GM13976 (cell line): ENCODE results near the gene KCNQ5.

Experiments used
- DNase-seq: peaks from one replicate; pipeline ENCODE4 v3.0.0; 2012; ENCODE audit warnings: low spot score
- CTCF ChIP-seq: IDR thresholded peaks from 2 replicates; pipeline ENCODE4 v1.5.1; 2012; ENCODE audit warnings: borderline replicate concordance, mild to moderate bottlenecking; ENCODE audit not compliant: insufficient read depth; ENCODE audit errors: extremely low read depth, missing control alignments, control extremely low read depth
- in situ Hi-C: fragments of 300-500 bp; cut with MboI; formaldehyde crosslinking; loops from one replicate; pipeline ENCODE4 v1.12.0; 2022; ENCODE audit warnings: low sequenced_read_pairs, mixed read lengths, inconsistent platforms; ENCODE audit not compliant: unreplicated experiment

The KCNQ5 gene

GRCh38 chr6:72828904-72829303 lies 207.0 kb downstream of the KCNQ5 start:
- DNase-seq, result no peak
- no peak for TF ChIP-seq CTCF
- in situ Hi-C loops, result no loop called here

DNA sequence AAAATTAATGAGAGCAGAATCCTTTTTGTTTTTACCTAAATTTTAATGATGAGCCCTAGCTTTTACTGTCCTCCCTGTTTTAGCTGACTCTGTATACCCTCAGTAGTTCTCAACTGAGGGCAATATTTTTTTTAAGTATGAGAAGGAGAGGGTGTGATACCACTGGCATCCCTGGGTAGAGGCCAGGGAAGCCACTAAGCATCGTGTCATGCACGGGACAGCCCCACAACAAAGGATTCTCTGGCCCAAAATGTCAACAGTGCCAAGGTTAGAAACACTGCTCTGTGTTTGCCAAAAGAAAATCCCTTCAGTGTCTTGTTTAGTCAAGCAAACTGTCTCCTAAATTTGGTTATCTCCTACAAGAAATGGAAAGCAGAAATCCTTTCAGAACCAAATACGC lies 210.4 kb downstream of the KCNQ5 start:
- DNase-seq, result no peak
- in situ Hi-C loops, result no loop called here
- TF ChIP-seq CTCF, result no peak

DNA sequence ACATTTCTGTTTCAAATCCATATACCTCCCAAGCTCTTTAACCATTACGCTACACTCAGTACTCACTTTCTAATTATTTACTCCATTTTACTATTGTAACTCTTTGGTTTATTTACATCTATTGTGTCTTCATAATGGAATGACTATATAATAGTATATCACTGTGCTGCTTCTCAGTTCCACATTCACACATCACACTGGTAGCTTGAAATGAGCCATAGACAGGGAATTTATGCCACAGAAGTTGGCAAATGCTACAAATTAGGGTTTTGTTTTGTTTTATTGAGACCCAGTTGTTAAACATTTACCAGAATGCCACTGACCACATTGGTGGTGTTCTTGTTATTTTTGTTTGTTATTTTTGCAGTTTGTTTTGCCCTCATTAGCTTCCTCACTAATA lies 213.9 kb downstream of the KCNQ5 start:
- in situ Hi-C loops, result no loop called here
- no peak for DNase-seq
- TF ChIP-seq CTCF, result no peak

- DNase-seq, result no peak
- in situ Hi-C loops, result no loop called here
- no peak for TF ChIP-seq CTCF
Measured at GRCh38 chr6:72836971-72837370, 215.1 kb downstream of the KCNQ5 start.

DNA sequence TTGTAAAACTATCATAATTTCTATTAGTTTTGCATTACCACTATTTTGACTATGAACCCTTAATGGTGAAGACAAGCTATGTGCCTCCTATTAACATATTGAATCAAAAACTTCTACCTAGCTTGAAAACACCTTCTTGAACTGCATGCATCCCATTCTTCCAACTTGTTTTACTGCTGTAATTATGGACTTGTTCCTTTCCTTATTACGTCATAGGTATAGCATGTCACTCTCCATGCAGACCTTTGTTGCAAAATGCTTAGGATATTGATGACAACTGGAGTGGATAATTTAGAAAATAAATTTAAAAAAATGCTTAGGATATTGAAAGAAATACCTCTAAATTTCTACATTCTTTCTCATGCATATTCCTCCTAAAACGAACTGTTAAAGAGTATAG lies 219.3 kb downstream of the KCNQ5 start:
- no peak for DNase-seq
- no peak for TF ChIP-seq CTCF
- in situ Hi-C loops, result no loop called here

- in situ Hi-C loops, result no loop called here
- TF ChIP-seq CTCF, result no peak
- no peak for DNase-seq
Measured at GRCh38 chr6:72842140-72842539, 220.3 kb downstream of the KCNQ5 start.

DNA sequence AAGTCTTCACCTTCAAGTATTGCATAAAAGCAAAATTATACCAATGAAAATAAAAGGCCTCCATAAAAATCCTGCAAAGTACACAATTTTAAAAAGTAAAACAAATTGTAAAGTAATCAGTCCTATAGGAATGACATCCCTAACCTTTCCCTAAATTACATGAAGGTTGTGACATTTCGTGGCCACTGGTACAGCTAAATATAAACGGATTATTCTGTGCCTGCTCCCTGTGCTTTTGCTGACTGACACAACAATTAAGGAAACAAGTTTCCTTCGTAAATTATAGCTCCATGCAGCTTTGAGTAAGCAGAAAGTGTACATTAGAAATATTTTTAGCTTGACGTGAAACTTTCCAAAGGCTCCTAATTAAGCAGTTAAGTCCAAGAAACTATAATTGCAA lies 222.8 kb downstream of the KCNQ5 start:
- no peak for TF ChIP-seq CTCF
- no peak for DNase-seq
- in situ Hi-C loops, result no loop called here
